ENCODE results near the gene HMOX2.

The HMOX2 gene

DNA sequence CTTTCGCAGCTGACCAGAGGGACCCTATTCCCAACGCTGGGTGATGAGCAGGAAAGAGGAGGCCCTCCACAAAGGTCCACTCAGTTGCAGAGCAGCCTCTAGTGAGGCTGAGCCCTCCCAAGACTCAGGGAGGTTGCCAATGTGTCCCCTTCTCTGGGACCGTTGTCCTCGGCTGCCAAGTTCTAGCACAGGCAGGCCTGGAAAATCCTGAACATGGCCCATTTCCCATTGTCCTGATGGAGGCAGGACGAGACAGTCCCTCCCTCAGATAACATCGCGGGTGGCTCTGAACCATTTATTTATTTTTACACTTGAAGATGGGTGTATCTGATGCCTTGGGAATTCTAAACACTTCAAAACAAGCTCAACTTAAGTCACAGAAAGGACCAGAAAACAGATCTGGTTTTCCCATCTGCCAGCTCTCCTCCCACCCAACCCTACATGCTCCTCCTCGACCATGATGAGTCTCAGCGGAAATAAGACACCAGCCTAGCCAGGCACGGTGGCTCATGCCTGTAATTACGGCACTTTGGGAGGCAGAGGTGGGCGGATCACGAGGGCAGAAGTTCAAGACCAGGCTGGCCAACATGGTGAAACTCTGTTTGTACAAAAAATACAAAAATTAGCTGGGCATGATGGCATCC, 49.6 kb downstream of the HMOX2 start:
- DNase-seq = no peak

DNA sequence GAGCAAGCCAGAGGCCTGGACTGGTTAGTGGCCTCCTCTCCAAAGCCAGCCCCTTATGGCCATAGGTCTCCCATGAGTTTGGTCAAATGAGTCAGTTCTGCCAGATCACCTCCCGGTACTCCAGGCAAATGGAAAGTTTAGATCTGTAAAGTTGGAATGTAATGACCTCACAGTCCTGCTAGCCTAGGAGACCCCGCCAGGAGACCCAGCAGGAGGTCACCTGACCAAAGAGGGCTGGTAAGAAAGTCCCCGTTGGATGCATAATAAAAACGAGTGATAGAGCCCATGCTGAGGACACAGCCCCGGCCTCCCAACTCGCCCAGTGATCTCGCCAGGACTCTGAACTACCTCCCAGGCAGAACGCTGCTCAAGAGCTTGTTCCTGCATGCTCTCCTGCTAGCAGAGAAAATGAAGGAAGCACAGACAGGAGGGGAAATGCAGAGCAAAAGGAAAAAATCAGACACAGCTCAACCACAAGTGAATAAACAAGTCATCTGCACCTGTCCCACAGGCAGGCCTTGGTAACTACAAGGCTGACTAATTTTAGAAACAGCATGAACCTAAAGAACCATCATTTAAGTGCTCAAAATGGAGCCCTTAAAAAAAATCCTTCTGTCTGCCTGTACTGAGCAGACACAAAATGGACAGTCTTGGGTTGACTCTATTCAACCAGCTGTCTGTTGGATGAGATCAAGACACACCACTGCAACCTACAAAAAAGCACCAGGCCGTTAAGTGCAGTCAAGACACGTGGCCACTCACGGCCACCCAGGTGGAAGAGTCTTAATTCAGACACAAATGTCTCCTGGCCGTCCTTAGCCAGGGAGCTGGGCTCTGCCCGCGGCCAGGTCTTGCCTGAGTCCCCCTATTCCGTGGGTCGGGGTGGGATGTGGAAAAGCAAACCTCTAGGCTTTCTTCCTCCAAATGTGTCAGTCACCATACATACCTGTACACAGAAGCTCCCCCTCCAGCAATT, 53.2 kb downstream of the HMOX2 start:
- DNase-seq = no peak

DNA sequence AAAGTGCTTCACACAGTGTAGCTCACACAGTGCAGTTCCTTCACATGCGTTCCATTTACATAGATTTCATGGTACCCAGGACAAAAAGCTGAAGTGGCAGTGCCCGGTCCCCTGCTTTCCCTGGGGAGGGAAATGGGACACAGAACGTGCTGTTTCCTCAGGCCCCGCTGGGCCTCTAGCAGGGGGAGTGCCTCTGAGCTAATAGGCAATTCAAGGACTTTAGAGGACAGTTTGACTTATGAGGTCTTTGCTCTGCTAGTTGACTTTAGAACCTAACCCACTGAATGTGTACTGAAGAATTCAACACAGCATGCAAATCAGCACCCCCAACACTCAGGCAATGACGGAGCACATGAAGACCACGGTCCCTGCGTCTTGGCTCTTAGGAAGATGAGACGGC, 55.6 kb downstream of the HMOX2 start:
- DNase-seq = no peak

DNA sequence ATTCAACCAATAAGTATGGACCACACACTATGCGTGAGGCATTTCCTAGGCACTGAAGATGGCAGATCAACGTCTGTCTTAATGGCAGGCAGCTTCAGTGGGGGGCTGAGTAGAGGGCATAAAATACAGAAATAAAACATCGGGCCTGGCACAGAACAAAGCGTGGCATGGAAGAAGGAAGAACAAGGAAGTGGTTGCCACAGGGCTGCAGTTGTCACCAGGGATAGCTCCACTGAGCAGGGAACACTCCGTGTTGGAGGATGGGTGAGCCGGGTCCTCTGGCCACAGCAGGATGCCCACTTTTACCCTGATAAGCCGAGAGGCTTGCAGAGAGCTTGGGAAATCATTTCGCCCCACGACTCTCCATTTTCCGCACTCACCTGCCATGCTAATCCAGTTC, 56.0 kb downstream of the HMOX2 start:
- DNase-seq = no peak

DNA sequence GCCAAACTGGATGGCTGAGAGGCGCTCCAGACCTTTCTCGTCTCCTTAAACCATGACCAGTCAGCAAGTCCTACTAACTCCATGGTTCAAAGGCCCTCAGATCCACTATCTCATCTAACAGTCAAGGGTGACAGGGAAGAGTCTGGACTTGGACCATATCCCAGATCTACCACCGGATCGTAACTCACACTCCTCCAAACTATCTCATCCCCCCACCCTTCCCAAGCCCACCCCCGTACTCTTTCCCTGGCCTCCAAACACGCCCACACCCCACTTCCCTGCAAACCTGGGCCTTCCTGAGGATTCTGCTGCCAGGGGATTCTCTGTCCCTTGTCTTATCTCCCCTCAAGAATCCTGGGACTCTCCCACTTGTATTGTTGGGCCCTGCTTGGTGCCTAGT, 57.3 kb downstream of the HMOX2 start:
- no peak for DNase-seq

DNA sequence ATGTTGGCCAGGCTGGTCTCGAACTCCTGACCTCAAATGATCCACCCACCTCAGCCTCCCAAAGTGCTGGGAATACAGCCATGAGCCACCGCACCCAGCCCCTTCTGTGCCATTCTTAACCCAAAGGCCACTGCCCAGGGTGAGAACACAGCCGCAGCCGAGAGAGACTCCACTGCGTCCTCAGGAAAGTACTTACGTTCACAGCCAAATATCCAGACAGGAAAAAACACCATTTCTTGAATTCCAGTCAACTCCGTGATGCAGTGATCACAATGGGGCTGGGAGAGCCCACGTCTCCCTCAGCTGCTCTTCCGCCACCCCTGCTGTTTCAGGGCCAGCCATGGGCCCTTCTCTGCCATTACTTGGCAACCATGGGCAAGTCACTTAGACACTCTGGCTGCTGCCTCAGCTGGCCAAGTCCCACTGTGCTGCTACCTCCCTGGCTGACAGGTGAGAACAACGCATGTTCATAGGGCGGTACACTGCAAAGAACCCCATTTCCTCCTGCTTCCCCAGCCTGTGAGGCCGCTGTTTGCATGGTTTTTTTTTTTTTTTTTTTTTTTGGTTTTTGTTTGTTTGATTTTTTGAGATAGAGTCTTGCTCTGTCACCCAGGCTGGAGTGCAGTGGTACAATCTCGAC, 58.1 kb downstream of the HMOX2 start:
- no peak for DNase-seq

DNA sequence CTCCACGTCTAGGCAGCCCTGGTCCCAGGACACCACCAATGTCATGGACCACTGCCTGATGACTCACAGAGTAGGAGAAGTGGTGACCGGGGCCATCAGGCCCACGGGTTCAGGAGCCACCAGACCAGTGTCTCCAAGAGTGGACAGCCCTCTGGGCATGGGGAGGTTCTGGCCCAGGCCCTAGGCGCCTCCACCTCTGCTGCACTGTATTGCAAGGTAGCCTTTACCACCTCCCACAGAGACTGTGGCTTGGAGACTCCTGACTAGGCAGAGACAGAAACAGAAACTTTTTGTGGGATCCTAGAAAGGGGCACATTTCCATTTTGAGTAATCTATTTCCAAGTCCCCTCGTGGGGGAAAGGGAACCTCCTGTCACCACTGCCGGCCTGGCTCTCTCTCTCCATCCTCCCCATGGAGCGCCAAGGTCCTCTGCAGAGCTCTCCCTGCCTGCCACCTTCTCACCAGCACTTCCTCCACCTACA, 59.5 kb downstream of the HMOX2 start:
- peak in 1 of 4 experiments; percentile 13 for DNase-seq

DNA sequence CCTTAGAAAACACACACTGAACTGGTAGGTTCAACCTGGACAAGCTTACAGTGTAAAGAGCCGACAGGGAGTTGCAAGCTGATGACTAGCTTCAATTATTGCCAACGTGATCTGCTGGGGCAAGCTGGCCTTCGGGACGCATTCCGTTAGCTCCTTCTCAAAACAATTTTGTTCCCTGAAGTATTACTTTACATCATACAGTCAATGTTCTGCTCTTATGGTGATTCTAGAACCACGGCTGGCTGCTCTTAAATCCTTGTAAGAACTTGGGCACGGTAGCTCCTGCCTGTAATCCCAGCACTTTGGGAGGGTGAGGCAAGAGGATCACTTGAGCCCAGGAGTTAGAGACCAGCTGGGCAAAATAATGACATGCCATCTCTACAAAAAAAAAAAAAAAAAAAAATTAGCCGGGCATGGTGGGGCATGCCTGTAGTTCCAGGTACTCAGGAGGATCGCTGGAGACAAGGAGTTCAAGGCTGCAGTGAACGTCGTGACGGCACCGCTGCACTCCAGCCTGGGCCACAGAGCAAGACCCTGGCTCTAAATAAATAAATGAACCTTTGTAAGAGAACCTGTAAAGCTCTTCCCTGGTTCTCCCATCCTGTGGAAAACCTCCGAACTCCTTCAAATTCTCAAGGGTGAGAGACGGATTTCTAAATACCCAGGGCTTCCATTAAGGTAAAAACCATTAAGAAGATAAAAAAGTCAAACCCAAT, 60.4 kb downstream of the HMOX2 start:
- DNase-seq = no peak

DNA sequence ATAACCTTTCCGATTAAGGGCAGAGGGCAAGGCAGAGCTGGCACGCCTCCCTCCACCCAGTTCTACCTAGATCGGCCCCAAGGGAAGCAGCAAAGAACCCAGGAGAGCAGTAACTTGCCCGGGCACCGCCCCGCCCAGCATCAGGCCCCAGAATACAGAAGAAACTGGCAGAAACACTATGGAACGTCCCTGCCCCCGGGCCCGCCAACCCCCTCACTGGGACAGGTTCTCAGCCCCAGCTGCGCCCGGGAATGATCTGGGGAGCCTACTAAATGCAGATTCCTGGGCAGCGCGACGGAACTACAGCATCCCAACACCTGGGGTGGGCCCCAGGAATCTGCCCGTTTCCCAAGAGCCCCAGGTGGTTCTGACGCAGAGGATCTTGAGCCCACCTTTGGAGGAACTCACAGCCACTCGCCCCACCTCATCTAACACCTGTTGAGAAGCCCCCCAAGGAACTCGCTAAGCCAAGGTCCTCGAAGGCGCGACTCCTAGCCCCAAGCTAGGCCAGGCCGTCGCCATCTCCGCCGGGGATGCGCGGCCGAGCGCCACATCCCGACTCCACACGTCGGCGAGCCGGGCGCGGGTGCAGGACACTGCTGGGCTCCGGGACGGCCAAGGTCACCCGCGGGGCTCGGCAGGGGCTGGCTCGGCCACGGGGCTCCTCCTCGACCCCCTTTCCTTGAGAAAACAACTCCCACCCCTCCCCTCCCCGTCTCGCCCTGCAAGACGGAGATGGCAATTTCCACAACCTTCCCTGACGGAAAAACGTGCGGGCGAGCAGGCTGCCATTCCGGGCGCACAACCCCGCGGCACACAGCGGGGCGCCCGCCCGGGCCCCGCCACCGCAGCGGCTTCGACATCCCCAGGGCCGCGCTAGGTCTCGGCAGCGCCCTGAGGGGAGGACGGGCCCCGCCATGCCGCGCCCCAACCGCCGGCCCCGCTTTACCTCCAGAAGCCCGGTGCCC, 61.5 kb downstream of the HMOX2 start:
- peak; percentile 10 to 63 (median 28) for DNase-seq

DNA sequence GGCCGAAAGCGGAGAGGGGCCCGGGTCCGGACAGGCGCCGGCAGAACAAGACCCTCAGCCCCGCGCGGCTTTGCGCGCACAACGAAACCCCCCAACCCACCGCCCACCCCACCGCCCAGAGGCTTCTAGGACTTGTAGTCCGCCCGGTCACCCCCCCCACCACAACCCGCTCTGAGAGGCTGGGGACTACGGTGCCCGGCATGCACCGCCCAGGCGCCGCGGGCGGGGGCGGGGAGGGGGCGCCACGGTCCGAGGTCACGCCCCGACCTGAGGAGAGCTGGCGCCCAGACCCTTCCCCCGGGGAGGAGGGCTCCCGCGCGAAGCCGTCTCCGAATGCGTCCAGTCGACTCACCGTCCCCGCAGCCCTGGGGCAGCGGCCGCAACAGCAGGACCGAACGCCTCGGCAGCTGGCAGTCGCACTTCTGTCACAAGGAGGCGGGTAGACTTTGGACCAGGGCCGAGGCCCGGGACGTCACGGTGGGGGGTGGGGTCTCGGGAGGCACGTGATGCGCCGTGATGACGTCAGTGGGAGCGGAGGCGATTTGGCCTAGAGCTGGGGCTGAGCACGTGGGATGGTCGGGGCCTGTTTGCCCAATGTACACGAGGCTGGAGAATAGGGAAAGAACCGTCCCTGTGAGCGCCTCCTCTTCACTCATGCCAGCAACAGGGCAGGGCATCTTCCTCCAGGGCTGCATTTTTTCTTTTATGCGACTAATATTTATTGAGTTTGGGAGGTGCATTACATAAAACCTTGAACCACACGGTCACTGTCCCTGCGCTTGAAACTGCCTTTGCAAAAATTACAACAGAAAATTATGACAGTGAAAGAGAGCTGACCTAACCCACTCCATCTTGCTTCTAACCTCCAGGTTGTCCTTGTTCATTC, 62.4 kb downstream of the HMOX2 start, which contains the start of gene CDIP1:
Gene CDIP1 (minus strand): TSS at position 424 of the 886 bp plus-strand sequence. CDS start 24,643 bp downstream, outside the sequence.
- peak; percentile 98 to 99 (median 99) for DNase-seq

DNA sequence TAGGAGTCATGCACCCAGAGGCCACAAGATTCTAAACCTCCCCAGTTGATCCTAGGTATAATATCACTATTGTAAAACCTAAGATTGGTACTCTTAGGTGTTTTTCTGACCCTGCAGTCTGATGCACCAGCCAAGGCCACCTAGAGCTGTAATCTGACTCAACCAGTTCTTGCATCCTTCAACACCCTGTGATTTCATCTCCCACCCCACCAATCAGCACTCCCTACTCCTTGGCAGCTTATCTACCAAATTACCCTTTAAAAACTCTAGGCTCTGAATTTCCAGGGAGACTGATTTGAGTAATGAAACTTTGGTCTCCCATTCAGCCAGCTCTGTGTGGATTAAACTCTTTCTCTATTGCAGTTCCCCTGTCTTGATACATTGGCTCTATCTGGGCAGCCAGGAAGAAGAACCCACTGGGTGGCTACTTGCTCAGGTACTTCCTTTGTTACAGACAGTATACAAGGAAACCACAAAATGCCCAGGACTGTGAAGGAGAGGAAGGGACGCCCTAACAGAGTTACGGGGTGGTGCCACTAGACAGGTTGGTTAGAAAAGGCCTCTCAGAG, 63.6 kb downstream of the HMOX2 start:
- DNase-seq = no peak

DNA sequence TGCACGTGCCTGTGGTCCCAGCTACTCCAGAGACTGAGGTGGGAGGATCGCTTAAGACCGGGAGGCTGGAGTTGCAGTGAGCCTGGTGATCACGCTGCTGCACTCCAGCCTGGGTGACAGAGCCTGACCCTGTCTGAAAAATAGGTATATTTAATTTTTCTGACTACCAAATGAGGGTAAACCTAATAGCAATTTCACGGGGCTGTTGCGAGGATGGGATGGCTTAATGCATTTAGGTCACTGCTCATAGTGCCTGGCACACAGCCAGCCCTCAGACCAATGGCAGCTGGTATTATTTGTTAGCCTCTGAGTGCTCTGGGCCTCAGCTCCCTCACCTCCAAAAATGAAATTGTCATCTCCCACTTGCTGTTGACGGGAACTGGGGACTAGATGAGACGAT, 68.3 kb downstream of the HMOX2 start:
- no peak for DNase-seq

DNA sequence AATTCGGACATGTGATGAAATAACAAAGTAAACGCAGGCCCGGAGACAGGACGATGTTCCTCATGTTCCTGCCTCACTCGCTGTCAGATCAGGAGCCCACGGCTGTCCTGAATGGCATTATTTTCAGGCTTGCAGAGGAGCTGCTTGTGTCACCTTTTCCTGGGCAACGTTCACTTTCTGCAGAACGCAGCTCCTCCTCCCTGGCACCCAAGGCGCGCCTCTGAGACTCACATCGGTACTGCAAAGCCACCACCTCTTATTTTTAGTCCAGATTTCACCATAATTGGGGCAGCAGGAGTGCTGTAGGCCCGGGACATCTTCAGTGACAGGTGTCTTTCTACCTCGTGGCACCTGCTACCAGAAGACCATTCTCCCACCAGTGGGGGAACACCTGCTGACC, 71.9 kb downstream of the HMOX2 start:
- DNase-seq = no peak

DNA sequence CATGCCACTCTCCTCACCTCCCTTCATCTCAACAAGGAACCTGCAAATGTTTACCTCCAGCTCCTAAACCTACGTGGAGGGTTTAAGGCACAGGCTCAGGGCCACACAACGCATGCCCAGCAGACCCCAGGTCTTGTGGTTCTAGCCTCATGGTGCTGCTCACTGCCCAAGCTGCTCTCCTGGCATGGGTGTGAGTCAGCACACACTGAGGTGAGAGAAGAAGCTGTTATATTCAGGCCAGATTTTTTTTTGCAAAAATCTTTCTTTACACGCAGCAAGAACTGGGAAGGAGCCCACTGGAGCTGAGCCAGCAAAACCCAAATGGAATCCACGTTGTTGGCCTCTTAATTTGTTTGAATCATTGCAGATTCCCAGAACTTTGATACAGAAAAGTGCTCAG, 74.4 kb downstream of the HMOX2 start:
- no peak for DNase-seq

DNA sequence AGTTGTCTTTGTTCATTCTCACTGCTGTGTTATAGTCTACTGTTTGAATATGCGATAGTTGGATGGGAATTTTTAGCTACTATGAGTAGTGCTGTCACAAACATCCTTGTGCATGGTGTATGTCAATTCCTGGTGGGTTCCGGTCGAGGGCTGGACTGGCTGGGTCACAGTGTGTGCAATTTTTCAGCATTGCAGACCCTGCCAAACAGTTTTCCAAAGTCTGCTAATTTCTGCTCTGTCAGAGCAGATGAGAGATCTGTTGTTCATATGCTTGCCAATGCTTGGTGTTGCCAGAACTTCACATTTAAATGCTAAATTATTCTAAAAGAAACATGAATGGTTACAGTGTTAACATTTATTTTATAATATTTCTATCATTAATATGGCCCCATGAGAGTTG, 76.3 kb downstream of the HMOX2 start:
- DNase-seq = no peak

DNA sequence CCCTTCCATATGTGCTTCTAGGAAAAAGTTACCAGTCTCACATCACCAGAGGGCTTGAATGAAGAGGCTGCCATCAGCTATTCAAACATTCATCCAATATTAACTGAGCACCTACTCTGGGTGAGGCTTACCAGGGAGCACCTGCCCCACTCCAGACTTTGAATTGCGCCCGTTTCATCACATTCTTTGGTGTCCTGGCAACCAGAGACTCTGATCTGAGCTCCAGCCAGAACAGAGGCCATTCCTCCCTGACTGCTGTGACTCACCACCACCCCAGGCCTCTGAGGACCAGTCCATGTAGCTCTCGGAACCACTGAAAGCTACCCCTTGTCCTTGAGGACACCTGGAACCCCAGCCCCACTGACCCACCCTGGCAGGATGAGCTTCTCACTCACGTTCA, 79.9 kb downstream of the HMOX2 start, which contains the start of gene C16orf96:
Gene C16orf96 (plus strand): TSS at position 229 of the 400 bp plus-strand sequence. CDS start 150 bp downstream, at position 379.
- DNase-seq = no peak

DNA sequence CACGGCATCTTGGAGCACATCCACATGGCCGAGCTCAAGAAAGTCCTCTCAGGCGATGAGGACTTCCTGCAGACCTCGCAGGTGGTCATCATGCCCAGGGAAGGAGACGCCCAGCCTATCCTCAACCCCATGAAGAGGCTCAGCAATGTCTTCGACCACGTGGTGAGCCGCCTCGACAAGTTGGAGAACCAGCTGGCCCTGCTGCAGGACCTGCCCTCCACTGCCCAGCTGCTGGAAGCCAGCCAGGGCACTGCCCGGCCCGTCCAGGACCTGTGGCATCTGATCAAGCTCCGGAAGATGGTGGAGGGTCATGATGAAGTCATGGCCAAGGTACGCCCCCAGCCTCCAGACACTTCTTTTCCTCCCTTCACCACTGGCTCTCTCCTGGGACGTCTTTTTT, 80.4 kb downstream of the HMOX2 start:
- no peak for DNase-seq

DNA sequence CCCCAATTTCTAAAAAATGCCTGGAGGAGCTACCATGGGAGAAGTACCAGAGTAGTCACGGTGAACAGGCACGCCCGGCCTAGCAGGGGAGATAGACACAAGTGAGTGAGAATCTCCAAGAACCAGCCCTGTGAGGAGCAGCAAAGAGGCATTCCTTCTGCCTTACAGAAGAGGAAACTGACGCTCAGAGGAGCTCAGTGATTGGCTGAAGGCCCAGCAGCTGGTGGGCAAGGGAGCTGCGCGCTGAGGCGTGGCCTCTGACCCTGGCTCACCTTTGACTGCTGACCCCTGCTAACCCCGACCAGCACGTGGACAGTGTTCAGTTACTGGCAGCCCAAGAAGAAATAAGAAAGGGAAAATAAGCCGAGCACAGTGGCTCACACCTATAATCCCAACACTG, 81.8 kb downstream of the HMOX2 start:
- no peak for DNase-seq

Measured in suppressor macrophage (primary cell).